K562 (cell line): ENCODE results near the gene HP.

Source experiments
- ARNT ChIP-seq, 2 experiments: fragments of 450-650 bp; IDR thresholded peaks; 2 replicates each; pipeline ENCODE4 v1.6.1; 2016; ENCODE audit warnings: mild to moderate bottlenecking in 1 of 2
- BMI1 ChIP-seq: fragments of 150-350 bp; IDR thresholded peaks from 2 replicates; pipeline ENCODE4 v1.6.1; 2014; ENCODE audit warnings: low read length
- JUN ChIP-seq, 2 experiments: sonication (generic) in 1 of 2; formaldehyde crosslinking in 1 of 2; IDR thresholded peaks; 2 replicates each; pipeline versions ENCODE4 v1.6.1 to v1.8.0; 2012 to 2022; ENCODE audit warnings: borderline replicate concordance in 2 of 2, mild to moderate bottlenecking in 2 of 2, improper control_type of control experiment in 1 of 2, low read depth in 1 of 2, low read length in 1 of 2, missing genetic modification reagents in 1 of 2
- JUND ChIP-seq, 2 experiments: IDR thresholded peaks; 2 replicates in 1 of 2; 3 replicates in 1 of 2; pipeline ENCODE4 v1.6.1; 2011; ENCODE audit warnings: borderline replicate concordance in 2 of 2, low read depth in 2 of 2, low read length in 2 of 2, improper control_type of control experiment in 1 of 2, missing biosample characterization in 1 of 2, missing genetic modification characterization in 1 of 2, missing genetic modification reagents in 1 of 2
- KLF6 ChIP-seq: fragments of 250-450 bp; sonication (Bioruptor Pico); IDR thresholded peaks from 2 replicates; pipeline ENCODE4 v1.4.0; 2020; ENCODE audit warnings: mild to moderate bottlenecking, moderate library complexity, borderline replicate concordance
- PTBP1 ChIP-seq: fragments of 200-400 bp; formaldehyde crosslinking; IDR thresholded peaks from 2 replicates; pipeline ENCODE4 v1.6.1; 2017; ENCODE audit warnings: low read depth, low read length
- SOX6 ChIP-seq: fragments of 450-650 bp; IDR thresholded peaks from 2 replicates; pipeline ENCODE4 v1.6.1; 2014; ENCODE audit warnings: mild to moderate bottlenecking
- XRCC4 ChIP-seq: IDR thresholded peaks from one replicate; pipeline ENCODE4 v1.6.1; 2011; ENCODE audit not compliant: insufficient read depth, insufficient read length; ENCODE audit errors: extremely low read depth
- TF ChIP-seq, protein P1 (sequence below): fragments of 250-450 bp; sonication (Bioruptor Pico); IDR thresholded peaks from 2 replicates; pipeline ENCODE4 v1.4.0; 2020; ENCODE audit warnings: mild to moderate bottlenecking
- TF ChIP-seq, protein P2 (sequence below): fragments of 200-800 bp; sonication (Bioruptor generic); IDR thresholded peaks from 2 replicates; pipeline ENCODE4 v1.6.1; 2017; ENCODE audit warnings: missing genetic modification characterization, missing compliant biosample characterization
- TF ChIP-seq, protein P3 (sequence below), 3 experiments: IDR thresholded peaks in 2 of 3; conservative IDR thresholded peaks in 1 of 3; 2 replicates each; pipeline ENCODE4 v1.5.1; 2011 to 2012; ENCODE audit warnings: low read length in 3 of 3, mild to moderate bottlenecking in 3 of 3, control low read depth in 2 of 3, improper control_type of control experiment in 1 of 3, inconsistent platforms in 1 of 3, low read depth in 1 of 3, mixed read lengths in 1 of 3, moderate library complexity in 1 of 3; ENCODE audit not compliant: insufficient read depth in 2 of 3
- TF ChIP-seq, protein P4 (sequence below): fragments of 250-450 bp; sonication (Bioruptor Pico); IDR thresholded peaks from 2 replicates; pipeline ENCODE4 v1.5.0; 2020; ENCODE audit warnings: mild to moderate bottlenecking
- TF ChIP-seq, protein P5 (sequence below): fragments of 250-450 bp; sonication (Bioruptor Pico); IDR thresholded peaks from 2 replicates; pipeline ENCODE4 v1.8.0; 2022; ENCODE audit warnings: moderate library complexity, mild to moderate bottlenecking, inconsistent platforms
- TF ChIP-seq, protein P6 (sequence below), 2 experiments: fragments of 450-650 bp in 1 of 2; sonication (generic) in 1 of 2; formaldehyde crosslinking in 1 of 2; IDR thresholded peaks in 1 of 2; conservative IDR thresholded peaks in 1 of 2; 2 replicates each; pipeline versions ENCODE4 v1.6.1 to v1.8.1; 2016 to 2023; ENCODE audit warnings: mild to moderate bottlenecking in 2 of 2, moderate library complexity in 2 of 2, inconsistent platforms in 1 of 2, missing genetic modification reagents in 1 of 2

DNA sequence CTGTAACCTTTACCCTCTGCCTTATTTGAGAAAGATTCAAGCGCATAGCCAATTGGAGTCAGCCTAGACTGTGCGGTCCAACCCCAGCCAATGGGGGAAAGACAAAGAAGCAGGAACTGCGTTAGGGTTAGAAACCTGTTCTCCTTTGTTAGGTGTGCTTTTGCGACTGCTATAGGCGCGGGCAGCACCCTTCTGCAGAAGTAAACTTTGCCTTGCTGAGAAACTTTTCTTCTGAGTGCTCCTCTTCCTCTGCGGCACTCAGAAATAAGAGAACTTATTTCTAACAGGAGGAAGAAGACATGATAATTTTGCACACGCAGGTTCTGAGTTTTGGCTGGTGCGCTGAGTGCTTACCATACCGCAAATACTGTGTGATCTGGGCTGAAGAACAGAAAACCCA lies 30.1 kb downstream of the HP start:
- TF ChIP-seq KLF6 (CRISPR knock-in tag) = no peak
- TF ChIP-seq, protein P1, sequence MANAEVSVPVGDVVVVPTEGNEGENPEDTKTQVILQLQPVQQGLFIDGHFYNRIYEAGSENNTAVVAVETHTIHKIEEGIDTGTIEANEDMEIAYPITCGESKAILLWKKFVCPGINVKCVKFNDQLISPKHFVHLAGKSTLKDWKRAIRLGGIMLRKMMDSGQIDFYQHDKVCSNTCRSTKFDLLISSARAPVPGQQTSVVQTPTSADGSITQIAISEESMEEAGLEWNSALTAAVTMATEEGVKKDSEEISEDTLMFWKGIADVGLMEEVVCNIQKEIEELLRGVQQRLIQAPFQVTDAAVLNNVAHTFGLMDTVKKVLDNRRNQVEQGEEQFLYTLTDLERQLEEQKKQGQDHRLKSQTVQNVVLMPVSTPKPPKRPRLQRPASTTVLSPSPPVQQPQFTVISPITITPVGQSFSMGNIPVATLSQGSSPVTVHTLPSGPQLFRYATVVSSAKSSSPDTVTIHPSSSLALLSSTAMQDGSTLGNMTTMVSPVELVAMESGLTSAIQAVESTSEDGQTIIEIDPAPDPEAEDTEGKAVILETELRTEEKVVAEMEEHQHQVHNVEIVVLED (CRISPR knock-in tag) = no peak
- TF ChIP-seq, protein P2, sequence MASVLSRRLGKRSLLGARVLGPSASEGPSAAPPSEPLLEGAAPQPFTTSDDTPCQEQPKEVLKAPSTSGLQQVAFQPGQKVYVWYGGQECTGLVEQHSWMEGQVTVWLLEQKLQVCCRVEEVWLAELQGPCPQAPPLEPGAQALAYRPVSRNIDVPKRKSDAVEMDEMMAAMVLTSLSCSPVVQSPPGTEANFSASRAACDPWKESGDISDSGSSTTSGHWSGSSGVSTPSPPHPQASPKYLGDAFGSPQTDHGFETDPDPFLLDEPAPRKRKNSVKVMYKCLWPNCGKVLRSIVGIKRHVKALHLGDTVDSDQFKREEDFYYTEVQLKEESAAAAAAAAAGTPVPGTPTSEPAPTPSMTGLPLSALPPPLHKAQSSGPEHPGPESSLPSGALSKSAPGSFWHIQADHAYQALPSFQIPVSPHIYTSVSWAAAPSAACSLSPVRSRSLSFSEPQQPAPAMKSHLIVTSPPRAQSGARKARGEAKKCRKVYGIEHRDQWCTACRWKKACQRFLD (CRISPR knock-in tag) = no peak
- TF ChIP-seq, protein P3, sequence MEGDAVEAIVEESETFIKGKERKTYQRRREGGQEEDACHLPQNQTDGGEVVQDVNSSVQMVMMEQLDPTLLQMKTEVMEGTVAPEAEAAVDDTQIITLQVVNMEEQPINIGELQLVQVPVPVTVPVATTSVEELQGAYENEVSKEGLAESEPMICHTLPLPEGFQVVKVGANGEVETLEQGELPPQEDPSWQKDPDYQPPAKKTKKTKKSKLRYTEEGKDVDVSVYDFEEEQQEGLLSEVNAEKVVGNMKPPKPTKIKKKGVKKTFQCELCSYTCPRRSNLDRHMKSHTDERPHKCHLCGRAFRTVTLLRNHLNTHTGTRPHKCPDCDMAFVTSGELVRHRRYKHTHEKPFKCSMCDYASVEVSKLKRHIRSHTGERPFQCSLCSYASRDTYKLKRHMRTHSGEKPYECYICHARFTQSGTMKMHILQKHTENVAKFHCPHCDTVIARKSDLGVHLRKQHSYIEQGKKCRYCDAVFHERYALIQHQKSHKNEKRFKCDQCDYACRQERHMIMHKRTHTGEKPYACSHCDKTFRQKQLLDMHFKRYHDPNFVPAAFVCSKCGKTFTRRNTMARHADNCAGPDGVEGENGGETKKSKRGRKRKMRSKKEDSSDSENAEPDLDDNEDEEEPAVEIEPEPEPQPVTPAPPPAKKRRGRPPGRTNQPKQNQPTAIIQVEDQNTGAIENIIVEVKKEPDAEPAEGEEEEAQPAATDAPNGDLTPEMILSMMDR (IDR thresholded peaks at IDR 0.05 in 2 of 3, conservative IDR thresholded peaks at IDR 0.05 in 1 of 3; ENCODE audit: insufficient read depth in 2 of 3, low read depth in 1 of 3, low read length in 3 of 3) = no peak
- TF ChIP-seq JUND (IDR thresholded peaks at IDR 0.05; ENCODE audit: borderline replicate concordance, low read depth, low read length) = no peak
- no peak for TF ChIP-seq JUND (tag; IDR thresholded peaks at IDR 0.05; ENCODE audit: borderline replicate concordance, low read depth, low read length)
- TF ChIP-seq, protein P4, sequence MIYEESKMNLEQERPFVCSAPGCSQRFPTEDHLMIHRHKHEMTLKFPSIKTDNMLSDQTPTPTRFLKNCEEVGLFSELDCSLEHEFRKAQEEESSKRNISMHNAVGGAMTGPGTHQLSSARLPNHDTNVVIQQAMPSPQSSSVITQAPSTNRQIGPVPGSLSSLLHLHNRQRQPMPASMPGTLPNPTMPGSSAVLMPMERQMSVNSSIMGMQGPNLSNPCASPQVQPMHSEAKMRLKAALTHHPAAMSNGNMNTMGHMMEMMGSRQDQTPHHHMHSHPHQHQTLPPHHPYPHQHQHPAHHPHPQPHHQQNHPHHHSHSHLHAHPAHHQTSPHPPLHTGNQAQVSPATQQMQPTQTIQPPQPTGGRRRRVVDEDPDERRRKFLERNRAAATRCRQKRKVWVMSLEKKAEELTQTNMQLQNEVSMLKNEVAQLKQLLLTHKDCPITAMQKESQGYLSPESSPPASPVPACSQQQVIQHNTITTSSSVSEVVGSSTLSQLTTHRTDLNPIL = no peak
- TF ChIP-seq PTBP1 = no peak
- no peak for TF ChIP-seq SOX6
- no peak for TF ChIP-seq ARNT (IDR thresholded peaks at IDR 0.05)
- TF ChIP-seq BMI1 = no peak
- TF ChIP-seq JUN (IDR thresholded peaks at IDR 0.05; ENCODE audit: borderline replicate concordance, low read depth, low read length) = no peak
- TF ChIP-seq JUN (CRISPR knock-in tag; IDR thresholded peaks at IDR 0.05; ENCODE audit: borderline replicate concordance) = no peak
- TF ChIP-seq, protein P5, sequence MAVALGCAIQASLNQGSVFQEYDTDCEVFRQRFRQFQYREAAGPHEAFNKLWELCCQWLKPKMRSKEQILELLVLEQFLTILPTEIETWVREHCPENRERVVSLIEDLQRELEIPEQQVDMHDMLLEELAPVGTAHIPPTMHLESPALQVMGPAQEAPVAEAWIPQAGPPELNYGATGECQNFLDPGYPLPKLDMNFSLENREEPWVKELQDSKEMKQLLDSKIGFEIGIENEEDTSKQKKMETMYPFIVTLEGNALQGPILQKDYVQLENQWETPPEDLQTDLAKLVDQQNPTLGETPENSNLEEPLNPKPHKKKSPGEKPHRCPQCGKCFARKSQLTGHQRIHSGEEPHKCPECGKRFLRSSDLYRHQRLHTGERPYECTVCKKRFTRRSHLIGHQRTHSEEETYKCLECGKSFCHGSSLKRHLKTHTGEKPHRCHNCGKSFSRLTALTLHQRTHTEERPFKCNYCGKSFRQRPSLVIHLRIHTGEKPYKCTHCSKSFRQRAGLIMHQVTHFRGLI (CRISPR knock-in tag) = no peak
- TF ChIP-seq, protein P6, sequence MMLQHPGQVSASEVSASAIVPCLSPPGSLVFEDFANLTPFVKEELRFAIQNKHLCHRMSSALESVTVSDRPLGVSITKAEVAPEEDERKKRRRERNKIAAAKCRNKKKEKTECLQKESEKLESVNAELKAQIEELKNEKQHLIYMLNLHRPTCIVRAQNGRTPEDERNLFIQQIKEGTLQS (IDR thresholded peaks at IDR 0.05) = no peak
- TF ChIP-seq, protein P6 (CRISPR knock-in tag; conservative IDR thresholded peaks at IDR 0.05) = no peak
- TF ChIP-seq XRCC4 = no peak
